HTR-8/SVneo (cell line): ENCODE measurements around the gene GRM5.
A peak's percentile ranks its signal among the peaks of the same experiment; 100 is the strongest.
"Not testable (repeated sequence)": the region's sequence is repeated elsewhere in the genome, so short reads cannot be mapped to it uniquely, and the experiment has no call there.

ENCODE experiments used
- DNase-seq: peaks from one replicate; pipeline ENCODE4 v3.0.0; 2011; ENCODE audit warnings: low spot score, mixed read lengths; ENCODE audit not compliant: insufficient read length
- FAIRE-seq: peaks from 2 replicates; lab custom pipeline; 2011; peaks lifted over from hg19 to GRCh38; lab: Jason Lieb, UNC

GRM5 gene

DNA sequence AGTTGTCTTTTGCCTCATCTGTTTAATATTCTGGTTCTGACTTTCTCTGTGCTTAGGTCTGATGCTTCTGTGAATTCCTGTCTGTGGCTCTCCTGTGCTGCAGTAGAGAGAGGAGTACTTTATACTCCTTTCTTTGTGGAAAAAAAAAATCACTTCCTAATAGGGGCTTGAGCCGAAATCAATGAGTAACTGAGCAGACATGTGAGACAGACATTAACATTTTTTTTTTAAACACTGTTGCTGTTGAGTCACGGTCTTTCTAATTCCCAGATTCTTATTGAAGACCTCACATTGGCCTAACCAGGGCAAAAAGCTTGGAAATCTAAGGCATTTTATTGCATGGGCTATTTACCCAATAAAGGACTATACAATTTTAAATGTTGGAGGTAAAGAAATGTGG is 86.1 kb downstream of the GRM5 start:
- FAIRE-seq (no peak), DNase-seq (no peak)

DNA sequence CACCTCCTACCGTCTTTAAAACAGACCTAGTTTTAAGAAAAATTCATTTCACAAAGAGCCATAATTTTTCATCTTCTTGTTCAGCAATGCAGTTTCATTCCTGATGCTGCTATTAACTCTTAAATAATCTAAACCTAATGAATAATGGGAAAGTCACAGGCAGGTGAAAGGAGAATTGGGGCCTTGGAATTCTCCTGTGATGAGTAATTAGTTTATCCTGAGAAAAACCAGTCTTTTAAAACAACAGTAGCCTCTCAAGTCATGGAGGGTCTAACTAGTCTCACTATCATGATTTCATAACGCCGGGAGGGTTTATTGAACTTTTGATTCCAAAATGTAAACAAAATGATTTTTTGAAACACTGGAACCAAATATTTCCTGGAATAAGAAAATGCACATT is 86.8 kb downstream of the GRM5 start:
- FAIRE-seq, DNase-seq: not testable (repeated sequence)

DNA sequence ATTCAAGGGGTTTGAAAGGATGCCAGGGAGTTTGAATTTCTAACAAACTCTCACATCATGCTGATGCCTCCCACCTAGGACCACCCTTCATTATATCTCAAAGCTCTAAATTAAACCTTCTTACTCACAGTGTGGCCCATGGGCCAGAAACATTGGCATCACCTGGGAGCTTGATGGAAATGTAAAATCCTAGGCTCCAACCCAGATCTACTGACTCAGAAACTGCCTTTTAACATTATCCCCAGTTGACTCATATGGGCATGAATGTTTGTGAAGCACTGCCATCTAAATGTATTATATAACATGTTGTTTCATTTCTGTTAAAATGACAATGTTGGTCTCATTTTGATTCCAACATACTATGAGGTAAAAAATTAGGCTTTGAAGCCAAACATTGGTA is 90.3 kb downstream of the GRM5 start:
- FAIRE-seq, DNase-seq: not testable (repeated sequence)

DNA sequence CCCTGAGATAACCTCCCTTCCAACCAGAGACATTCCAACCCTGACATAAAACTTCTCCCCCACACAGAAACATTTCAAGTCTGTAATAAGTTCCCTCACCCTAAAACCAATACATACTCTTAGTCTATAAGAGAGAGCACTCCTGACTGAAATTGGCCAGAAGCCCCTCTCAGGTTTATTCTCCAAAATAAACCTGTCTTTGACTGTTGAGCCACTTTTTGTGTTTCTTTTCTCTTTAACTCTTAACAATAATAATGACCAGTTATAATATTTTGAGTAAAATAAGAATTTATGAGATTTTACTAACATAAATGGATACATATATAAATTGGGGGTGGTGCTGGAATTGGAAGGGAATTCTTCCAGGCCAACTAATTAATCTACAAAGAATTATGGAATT is 93.6 kb downstream of the GRM5 start:
- FAIRE-seq (no peak), DNase-seq (no peak)

DNA sequence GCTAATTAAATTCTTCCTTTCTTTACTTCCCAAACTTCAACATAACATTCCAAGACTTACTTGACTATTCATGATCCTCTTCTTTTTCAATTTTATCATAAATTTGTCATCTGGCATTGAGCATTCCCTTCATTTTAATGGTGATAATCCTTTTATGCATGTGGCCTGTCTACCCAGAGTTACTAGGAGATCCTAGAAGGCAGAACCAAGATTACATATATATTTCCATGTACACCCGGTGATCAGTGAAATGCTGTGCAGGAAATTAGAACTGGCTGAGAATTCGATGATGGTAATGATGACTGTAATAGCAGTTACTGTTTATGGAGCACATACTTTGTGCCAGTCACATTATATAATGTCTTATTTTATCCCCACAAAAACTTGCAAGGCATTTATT is 104.2 kb downstream of the GRM5 start:
- DNase-seq, FAIRE-seq: not testable (repeated sequence)

DNA sequence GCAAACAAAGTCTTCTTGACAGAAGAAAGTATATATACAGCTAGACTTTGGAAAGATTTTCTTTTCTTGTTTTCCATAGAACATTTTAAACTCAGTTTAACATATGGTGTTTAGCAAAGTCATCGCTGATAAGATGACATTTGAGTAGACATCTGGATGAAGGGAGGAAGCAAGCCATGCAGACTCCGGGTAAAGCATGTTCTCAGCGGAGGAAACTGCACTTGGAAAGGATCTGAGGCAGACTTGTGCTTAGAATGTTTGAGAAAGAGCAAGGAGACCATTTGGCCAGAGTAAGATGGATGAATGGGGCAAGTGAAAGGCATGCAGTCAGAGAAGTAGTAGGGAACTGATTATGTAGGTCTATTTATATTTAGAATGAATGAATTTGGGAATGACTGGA is 105.9 kb downstream of the GRM5 start:
- FAIRE-seq, result peak; percentile 85
- DNase-seq, result not testable (repeated sequence)

DNA sequence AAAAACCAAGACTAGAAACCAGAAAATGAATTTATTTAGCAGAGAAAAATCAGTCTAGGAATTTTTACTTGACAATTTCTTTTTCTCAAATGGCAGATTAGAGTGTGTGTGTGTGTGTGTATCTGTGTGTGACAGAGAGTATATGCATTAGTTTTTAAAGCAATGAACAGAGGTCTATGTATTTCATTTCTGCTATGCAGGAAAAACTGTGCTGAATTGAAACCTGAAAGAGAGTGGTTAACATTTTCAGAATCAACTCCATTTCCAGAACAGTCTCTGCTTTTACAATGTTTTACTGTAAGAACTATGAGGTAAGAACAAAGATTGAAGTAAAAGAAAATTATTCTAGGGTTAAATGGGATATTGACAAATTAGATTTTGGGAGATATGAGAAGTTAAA is 114.8 kb downstream of the GRM5 start:
- DNase-seq, result no peak
- FAIRE-seq, result no peak

DNA sequence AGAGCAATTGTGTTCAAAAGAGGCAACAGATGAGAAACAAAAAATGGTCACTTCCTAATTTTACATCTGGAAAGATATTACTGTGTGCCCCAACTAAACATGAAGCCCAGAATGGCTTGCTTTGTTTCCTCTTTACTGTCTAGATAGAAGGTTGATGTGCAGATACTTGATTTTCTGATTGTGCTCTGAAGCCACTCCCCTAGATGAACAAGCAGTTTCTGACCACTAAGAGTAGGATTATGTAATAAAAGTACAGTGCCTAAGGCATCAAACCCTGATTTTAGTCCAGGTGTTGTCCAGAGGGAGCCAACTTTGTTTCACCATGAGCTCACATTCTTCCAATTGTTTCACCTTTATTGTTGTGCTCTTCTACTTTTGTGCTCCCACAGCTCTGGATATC is 116.9 kb downstream of the GRM5 start:
- not testable (repeated sequence) for DNase-seq, FAIRE-seq

DNA sequence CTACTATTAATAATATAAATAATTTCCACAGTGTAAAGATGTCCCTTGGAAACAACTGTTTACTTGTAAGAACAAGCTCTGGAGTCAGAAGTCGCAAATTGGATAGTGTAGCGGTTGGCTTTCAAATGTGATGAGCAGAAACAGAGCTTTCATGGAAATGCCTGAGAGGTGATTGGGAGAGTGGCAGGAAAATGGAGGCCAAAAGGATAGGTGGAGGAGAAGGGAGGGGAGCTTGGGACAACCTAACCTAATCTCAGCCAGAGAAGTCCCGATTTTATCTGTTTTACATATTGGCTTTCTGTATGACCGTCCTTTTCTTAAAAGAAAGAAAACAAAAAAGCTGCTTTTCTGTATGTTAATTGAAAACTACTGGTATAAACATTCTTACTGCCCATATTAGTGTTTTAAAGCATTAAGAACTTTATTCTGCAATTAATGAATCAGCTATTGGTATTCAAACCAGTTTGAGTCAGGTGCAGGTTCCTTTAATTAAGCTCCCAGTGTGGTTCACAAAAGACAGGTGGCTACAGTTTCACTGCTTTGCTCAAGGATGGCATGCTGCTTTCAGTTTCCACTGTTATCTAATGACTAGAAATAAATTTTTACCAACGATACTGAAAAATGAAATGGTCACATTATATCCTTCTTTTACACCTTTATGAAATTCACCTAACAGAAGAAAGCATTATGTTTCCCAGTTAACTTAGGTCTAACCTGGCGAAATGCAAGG is 117.8 kb downstream of the GRM5 start:
- not testable (repeated sequence) for DNase-seq, FAIRE-seq

DNA sequence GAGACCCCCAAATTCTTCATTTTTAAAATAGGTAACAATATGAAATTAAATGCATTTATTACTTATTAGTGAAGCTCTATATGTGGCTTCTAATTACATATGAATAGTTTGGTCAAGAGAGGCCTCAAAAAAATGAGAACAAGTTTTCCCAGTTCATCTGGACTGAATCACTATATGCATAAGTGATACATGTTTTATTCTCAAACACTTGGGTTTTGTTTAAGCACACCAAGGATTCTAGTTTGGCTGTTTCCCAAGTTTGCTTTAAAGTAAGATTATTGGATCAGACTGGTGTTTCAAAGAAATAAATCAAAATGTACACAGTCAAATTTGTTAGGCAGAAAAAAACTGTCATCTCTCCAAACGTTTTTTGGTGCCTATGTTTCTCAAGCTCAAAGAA is 136.1 kb downstream of the GRM5 start:
- DNase-seq, FAIRE-seq: not testable (repeated sequence)

DNA sequence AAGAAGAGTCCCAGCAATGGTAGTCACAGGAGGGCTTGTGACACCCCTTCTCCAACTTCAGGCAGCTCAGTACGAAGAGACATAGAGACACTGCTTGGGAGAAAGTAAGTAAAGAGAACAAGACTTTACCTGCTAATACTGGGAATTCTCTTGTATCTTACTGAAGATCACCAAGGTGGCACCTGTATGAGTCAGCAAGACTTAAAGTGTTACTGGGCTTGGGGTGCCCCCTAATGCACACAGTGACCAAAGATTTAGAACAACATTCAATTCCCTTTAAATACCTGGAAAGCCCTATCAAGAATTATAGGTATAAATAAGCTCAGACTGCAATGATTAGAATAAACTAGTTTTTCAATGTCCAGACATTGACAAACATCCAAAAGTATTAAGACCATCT is 148.7 kb downstream of the GRM5 start:
- FAIRE-seq, DNase-seq: not testable (repeated sequence)

DNA sequence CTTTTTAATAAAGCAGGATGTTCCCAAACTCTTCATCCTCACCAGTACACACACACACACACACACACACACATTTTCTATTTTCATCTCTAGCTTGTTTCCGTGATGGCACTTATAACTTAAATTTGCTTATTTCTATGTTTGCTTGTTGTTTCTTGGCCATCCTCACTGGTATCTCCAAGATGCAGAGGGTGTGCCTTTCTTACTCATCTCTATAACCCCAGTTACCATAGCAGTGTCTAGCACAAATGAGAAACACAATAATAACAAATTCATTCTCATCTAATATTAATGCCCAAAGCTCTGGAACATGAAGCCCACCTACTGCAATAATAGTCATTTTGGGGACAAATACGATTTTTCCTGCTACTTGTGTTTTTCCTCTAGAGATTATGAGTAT is 156.3 kb downstream of the GRM5 start:
- FAIRE-seq (no peak), DNase-seq (no peak)

DNA sequence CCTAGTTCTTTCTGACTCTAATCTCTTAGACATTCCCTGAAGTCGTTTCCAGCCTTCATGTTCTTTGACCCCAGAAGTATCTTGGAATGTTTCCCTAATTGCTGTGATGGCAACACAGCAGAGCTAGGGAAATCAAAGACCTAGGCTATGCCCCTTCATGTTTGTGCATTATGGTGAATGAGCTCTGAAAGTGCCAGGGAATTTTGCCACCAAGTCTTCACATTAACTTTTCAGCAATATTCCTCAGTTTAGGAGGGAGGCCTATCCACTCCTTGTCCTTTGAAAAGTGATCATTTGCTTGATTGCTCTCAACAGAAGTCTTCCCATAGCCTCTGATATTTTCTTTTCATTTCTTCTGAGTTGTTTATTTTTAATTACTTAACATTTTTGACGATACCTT is 164.3 kb downstream of the GRM5 start:
- not testable (repeated sequence) for DNase-seq, FAIRE-seq

DNA sequence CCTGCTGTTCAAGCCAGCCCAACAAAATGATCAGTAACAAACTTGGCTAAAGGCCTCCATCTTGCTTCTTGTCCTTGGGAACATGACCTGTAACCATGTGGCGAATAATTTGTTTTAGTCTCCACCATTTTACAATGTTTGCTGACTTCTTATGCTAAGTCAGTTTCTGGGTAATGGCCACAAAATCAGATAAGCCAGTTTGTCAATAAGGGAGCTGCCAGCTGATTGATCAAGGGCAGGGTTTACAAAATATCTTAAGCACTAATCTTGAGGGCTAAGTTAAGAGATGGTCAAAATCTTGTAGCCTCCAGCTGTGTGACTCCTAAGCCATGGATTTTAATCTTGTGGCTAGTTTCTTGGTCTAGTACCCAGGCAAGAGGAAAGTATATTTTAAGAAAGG is 176.9 kb downstream of the GRM5 start:
- not testable (repeated sequence) for DNase-seq, FAIRE-seq

DNA sequence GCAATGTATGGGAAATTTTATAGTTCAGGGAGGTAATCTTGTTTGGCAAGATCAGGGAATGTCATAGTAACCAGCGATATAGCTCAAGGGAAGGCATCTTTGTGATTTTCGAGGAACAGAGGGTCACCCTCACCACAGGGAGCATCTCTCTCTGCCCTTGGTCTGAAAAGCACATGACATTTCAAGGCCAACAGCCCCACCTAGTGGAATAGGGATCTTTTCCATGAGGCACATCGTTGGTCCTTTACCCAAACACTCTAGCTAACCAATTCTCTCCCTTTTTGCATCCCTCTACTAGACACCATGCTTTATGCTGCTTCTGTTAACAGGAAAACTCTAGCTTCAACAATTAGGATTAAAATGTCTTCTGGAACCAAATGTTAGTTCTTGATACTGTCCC is 179.0 kb downstream of the GRM5 start:
- no peak for FAIRE-seq
- no peak for DNase-seq

DNA sequence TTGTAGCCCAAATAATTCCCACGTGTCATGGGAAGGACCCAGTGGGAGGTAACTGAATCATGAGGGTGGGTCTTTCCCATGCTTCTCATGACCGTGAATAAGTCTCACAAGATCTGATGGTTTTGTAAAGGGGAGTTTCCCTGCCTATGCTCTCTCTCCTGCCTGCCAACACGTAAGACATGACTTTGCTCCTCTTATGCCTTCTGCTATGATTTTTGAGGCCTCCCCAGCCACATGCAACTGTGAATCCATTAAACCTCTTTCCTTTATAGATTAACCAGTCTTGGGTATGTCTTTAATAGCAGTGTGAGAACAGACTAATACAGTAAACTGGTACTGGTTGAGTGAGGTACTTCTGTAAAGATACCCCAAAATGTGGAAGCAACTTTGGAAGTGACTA is 183.0 kb downstream of the GRM5 start:
- DNase-seq, FAIRE-seq: not testable (repeated sequence)

DNA sequence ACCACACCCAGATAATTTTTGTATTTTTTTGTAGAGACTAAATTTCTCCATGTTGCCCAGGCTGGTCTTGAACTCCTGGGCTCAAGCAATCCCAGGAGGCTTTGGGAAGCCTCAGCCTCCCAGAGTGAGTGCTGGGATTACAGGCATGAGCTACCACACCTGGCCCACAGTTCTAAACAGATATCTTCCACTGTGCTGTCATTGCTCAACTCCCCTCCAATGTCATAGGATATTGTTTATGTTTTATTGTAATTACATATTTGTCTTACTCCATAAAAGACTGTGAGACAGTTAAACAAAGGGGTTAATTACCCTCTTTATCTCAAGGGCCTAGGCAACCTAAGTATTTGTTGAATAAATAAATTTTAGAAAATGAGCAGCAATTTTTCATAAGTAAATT is 204.2 kb downstream of the GRM5 start:
- DNase-seq (no peak), FAIRE-seq (no peak)

DNA sequence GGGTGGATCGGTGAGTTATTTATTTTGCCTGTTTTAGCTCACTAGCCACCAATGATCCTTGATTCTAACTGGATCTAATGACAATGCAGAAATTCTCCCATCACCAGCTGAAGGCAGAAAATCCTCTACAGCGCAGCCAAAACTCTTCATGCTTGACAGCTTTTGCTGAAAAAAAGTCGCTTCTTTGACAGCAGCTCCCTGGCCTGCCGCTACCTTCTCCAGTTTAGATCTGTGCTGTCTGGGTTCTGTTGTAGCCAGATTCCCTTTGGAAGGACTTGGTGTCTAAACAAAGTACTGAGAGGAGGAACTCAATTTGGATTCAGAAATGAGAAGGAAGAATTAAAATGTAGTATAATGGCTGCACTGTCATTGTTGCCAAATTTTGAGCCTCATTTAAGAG is 205.4 kb downstream of the GRM5 start:
- not testable (repeated sequence) for DNase-seq
- FAIRE-seq, result peak; percentile 57

DNA sequence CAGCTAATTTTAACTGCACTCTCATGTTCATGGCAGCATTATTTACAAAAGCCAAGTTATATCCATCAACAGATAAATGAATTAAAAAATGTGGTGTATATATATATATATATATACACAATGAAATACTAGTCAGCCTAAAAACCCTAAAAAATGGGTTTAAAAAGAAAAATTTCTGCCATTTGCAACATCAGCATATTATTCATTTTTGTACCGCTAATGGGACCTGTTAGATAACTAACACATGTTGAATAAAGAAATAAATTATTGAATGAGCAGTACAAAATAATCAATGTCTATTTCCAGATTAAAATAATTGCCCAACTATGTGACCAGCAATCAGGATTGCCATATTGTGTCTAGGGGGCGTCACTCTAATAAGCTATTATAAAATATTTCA is 211.8 kb downstream of the GRM5 start:
- not testable (repeated sequence) for DNase-seq, FAIRE-seq

DNA sequence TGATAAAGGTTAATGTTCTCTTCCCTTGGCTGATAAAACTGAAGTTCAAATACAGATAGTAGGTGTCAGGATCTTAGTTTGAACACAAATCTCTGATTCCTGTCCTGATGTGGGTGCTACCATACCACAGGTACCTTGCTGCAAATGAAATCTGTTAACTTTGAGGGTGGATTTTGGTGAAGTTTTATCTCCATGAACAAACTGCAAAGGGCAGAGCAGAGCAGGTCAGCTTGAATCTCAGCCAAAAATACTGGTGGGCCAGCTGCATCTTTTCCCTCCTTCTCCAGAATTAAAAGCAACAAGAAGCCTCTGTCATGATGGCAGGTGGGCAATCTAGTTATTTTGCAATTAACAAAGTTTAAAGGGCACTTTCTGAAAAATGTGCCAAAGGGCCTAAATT is 214.2 kb downstream of the GRM5 start:
- FAIRE-seq, DNase-seq: not testable (repeated sequence)

DNA sequence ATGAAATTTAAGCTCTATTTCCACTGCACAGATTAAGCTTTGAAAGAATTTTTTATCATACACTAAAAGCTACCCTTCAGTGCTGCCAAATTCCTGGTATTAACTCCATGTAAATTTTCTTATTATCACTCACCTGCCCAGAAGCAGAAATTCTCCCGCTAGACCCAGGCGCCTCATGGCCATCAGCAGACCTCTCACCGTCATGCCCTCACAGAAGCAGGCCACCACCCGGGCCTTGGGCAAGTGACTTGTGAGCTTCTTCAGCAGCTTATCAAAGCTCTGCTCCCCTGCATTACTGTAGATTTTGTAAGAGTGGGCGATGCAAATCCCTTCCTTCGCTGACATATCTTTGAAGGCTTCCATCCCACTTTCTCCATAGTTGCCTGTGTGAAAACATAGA is 216.0 kb downstream of the GRM5 start:
- DNase-seq, FAIRE-seq: not testable (repeated sequence)

DNA sequence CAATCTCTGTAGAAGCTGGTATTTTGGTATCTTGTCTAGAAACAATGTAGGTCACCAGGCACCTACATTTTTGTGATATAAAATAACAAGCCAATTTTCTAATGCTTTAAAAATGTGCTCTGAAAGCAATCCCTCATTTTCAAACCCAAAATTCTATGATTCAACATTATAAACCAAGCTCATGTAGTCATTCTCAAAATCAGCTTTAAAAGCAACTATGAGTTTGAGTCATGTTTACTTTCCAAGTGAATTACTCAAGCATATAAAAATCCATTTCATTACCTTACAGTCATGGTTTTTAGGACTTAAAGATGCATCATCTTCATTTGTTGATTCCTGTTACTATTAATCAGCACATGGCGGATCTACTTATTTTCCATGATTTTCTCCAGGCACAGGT is 216.4 kb downstream of the GRM5 start:
- FAIRE-seq, result no peak
- no peak for DNase-seq
